PFSK-1 (cell line): ENCODE results near the gene RXRB.

Source experiments
- FOXP2 ChIP-seq: optimal IDR thresholded peaks from 2 replicates; pipeline ENCODE3; 2011; ENCODE audit warnings: borderline replicate concordance, control low read depth, inconsistent platforms; ENCODE audit not compliant: insufficient read depth; ENCODE audit errors: extremely low read length, extremely low read depth
- POLR2AphosphoS5 ChIP-seq: IDR thresholded peaks from 2 replicates; pipeline ENCODE4 v1.6.1; 2012; ENCODE audit warnings: low read depth, mild to moderate bottlenecking, control low read depth, low read length, moderate library complexity
- REST ChIP-seq, 2 experiments: IDR thresholded peaks; 2 replicates each; pipeline versions ENCODE4 v1.6.1 to v1.8.0; 2011 to 2012; ENCODE audit warnings: low read depth in 2 of 2, low read length in 2 of 2, control low read depth in 1 of 2, inconsistent platforms in 1 of 2, mild to moderate bottlenecking in 1 of 2, moderate library complexity in 1 of 2; ENCODE audit not compliant: insufficient read depth in 1 of 2
- SIN3A ChIP-seq: IDR thresholded peaks from 2 replicates; pipeline ENCODE4 v1.6.1; 2012; ENCODE audit warnings: mild to moderate bottlenecking, low read length, moderate library complexity, borderline replicate concordance; ENCODE audit not compliant: insufficient read depth
- TAF1 ChIP-seq: IDR thresholded peaks from 2 replicates; pipeline ENCODE4 v1.6.1; 2012; ENCODE audit warnings: low read length, control low read depth, borderline replicate concordance; ENCODE audit not compliant: insufficient read depth

Gene RXRB

DNA sequence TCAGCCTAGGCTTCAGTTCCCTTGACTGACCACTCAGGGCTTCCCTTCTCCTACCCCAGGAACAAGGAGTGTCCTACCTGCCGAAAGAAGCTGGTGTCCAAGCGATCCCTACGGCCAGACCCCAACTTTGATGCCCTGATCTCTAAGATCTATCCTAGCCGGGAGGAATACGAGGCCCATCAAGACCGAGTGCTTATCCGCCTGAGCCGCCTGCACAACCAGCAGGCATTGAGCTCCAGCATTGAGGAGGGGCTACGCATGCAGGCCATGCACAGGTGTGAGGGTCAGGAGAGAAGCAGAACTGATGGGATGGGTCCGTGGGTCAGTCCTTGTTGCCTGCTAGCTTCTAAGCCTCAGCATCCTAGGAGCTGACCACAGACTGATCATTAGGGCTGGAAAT lies 9.4 kb upstream of the RXRB start:
- no peak for TF ChIP-seq TAF1
- TF ChIP-seq REST (IDR thresholded peaks at IDR 0.05; ENCODE audit: insufficient read depth in 1 of 2, low read depth in 2 of 2, low read length in 2 of 2), result no peak
- no peak for TF ChIP-seq POLR2AphosphoS5
- no peak for TF ChIP-seq FOXP2
- TF ChIP-seq SIN3A, result no peak

GRCh38 chr6:33208091-33208967 lies 7.9 kb upstream of the RXRB start, which contains the start of gene RING1:
RING1 (plus strand) TSS chr6:33208500; CDS start chr6:33208823, 323 bp downstream.
- TF ChIP-seq POLR2AphosphoS5 (peak; percentile 65), TAF1 (peak; percentile 80), FOXP2 (no peak), SIN3A (no peak), REST (IDR thresholded peaks at IDR 0.05; ENCODE audit: insufficient read depth in 1 of 2, low read depth in 2 of 2, low read length in 2 of 2) (0 out of 4 replicates have a peak, but pooled peaks of 1 of the 2 experiments have one; percentile 29)

GRCh38 chr6:33207552-33208090 lies 7.2 kb upstream of the RXRB start:
- TF ChIP-seq FOXP2 (no peak), TAF1 (no peak), REST (IDR thresholded peaks at IDR 0.05; ENCODE audit: insufficient read depth in 1 of 2, low read depth in 2 of 2, low read length in 2 of 2) (no peak), POLR2AphosphoS5 (no peak), SIN3A (no peak)

DNA sequence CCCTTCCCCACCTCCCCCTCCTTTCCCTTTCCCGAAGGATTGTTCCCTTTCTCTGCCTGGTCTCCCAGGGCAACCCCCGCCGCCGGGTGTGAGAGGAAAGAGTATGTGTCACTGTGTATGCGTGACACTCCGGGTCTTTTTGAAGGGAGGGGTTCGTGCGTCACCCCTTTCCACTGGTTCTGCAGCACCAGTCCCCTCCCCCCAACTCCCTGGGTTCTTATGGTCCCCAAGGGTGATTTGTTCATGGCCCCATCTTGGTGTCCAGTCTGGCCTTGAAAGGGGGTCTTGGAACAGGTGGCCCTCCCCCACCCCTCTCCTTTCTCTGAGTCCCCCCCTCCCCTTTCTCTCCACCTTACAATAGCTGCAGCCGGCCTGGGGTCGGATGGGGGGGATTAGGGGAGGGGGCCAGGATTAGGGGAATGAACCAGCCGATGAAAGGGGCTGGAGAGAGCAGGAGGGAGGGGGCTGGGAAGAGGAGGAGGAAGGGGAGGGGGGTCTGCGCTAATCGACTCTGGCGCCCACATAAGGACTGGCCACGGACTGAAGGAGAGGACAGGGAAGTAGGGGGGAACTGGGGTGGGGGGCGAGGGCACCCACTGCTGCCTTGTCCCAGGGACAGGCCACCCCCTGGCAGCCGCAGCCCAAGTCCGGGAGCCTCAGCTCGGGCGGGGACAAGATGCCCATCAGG lies 6.5 kb upstream of the RXRB start:
- TF ChIP-seq POLR2AphosphoS5 (no peak), REST (IDR thresholded peaks at IDR 0.05; ENCODE audit: insufficient read depth in 1 of 2, low read depth in 2 of 2, low read length in 2 of 2) (no peak), FOXP2 (no peak), TAF1 (no peak), SIN3A (no peak)
